Gastrocnemius medialis (tissue), 4 donors: ENCODE results near the gene MUC5B. TPM values are rescaled to one million over a fixed set of nuclear protein-coding genes. Genes with fewer than 3 reads are reported as not detected.

Source experiments
- ATAC-seq, 2 donors: fragments of 150-250 bp; one replicate each; pipeline ENCODE4 v1.9.1; 2016
- DNase-seq, 2 donors: peaks; one replicate each; pipeline ENCODE4 v3.0.0-alpha.2; 2019
- H3K27ac ChIP-seq, 4 donors: fragments of 200-600 bp; sonication (generic); 1 replicate in 1 of 4; 2 replicates in 3 of 4; pipeline ENCODE4 v1.5.1; 2016 to 2018; ENCODE audit warnings: mild to moderate bottlenecking in 2 of 4, moderate library complexity in 1 of 4
- H3K27me3 ChIP-seq, 3 donors: fragments of 200-600 bp; sonication (generic) in 2 of 3; 1 replicate in 1 of 3; 2 replicates in 2 of 3; pipeline versions ENCODE4 v1.5.1 to v1.6.0; 2016 to 2019; ENCODE audit warnings: mild to moderate bottlenecking in 1 of 3, moderate library complexity in 1 of 3
- H3K36me3 ChIP-seq, 2 donors: fragments of 200-600 bp; sonication (generic) in 1 of 2; one replicate each; pipeline ENCODE4 v1.5.1; 2017 to 2018
- H3K4me1 ChIP-seq, 2 donors: fragments of 200-600 bp; sonication (generic) in 1 of 2; one replicate each; pipeline ENCODE4 v1.5.1; 2016 to 2017; ENCODE audit warnings: mild to moderate bottlenecking in 2 of 2
- H3K4me3 ChIP-seq, 4 donors: fragments of 200-600 bp; sonication (generic) in 3 of 4; 1 replicate in 1 of 4; 2 replicates in 3 of 4; pipeline ENCODE4 v1.5.1; 2016 to 2019; ENCODE audit warnings: mild to moderate bottlenecking in 2 of 4
- H3K9me3 ChIP-seq, 3 donors: fragments of 200-600 bp; sonication (generic) in 2 of 3; 1 replicate in 1 of 3; 2 replicates in 2 of 3; pipeline ENCODE4 v1.5.1; 2016 to 2019
- CTCF ChIP-seq, 5 experiments: fragments of 450-650 bp in 3 of 5; fragments of 200-600 bp in 2 of 5; sonication (generic) in 2 of 5; IDR thresholded peaks in 4 of 5; conservative IDR thresholded peaks in 1 of 5; 1 replicate in 4 of 5; 2 replicates in 1 of 5; pipeline ENCODE4 v1.5.1; 2016 to 2019; ENCODE audit warnings: antibody characterized with exemption in 5 of 5, mild to moderate bottlenecking in 3 of 5, moderate library complexity in 3 of 5
- POLR2A ChIP-seq, 2 donors: fragments of 450-650 bp; IDR thresholded peaks; one replicate each; pipeline ENCODE4 v1.6.1; 2017; ENCODE audit warnings: antibody characterized with exemption in 2 of 2, mild to moderate bottlenecking in 2 of 2, moderate library complexity in 2 of 2
- in situ Hi-C, 4 donors: fragments of 200-750 bp; cut with MboI; loops; one replicate each; pipeline versions ENCODE4 v1.15.0 to v1.8.0; 2017; ENCODE audit warnings: low sequenced_read_pairs in 4 of 4
- intact Hi-C: fragments of 100-400 bp; cut with DNase I; formaldehyde crosslinking; loops from one replicate; pipeline ENCODE4 v1.15.1; 2023; ENCODE audit warnings: low total_unique reads
- total RNA-seq, 4 donors: library from RNA; depleted of rRNA; stranded (reverse); fragments of >200 nt; gene quantifications; one replicate each; pipeline versions ENCODE4 v1.1.0 to v1.2.3, GENCODE V29; 2016

The MUC5B gene
- total RNA-seq, 4 donors from 2014 or later = 0.17 TPM; not detected in 3

DNA sequence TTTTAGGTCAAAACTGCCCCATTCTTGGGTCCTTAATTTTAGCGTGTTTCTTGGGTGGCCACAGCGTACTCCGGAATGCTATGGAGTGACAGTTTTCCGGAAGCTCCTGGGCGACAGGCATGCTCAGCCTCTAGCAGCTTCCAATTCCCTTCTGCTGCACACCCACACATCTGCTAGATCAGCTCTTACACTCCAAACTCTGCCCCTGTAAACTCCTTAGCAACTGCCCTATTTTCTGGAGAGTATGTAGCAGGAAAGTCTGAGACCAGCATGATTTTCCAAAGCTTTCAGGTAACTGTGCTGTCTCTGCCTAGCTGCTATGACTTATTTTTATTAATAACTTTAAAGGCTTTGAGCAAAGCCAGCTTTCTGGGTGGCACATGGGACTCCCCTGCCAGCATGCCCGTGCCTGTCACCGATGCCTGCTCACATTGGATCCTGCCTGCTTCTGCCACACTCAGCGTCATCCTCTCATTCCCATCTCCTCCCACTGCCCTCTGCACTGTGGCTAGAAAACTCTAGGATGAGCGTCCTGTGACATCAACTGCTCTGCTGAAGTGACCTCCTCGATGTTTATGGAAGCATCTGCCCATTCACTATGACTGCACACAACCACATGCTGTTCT is 69.3 kb downstream of the MUC5B start:
- ATAC-seq = no peak
- Histone ChIP-seq H3K27ac (no peak overlapping the region), H3K36me3 (peaks cover 0 to 52% of the 10 kb centered on the region in 2 donors), H3K4me1 (peaks cover under 1 to 3% of the 10 kb centered on the region in 2 donors), H3K27me3 (no peaks in the 10 kb centered on the region), H3K4me3 (no peak overlapping the region), H3K9me3 (no peaks in the 10 kb centered on the region)
- DNase-seq = peak in 1 of 2 donors; percentile 6
- TF ChIP-seq CTCF (IDR thresholded peaks at IDR 0.05 in 4 of 5, conservative IDR thresholded peaks at IDR 0.05 in 1 of 5) (no peak), POLR2A (IDR thresholded peaks at IDR 0.05) (no peak)
- in situ Hi-C loops = no loop called here
- intact Hi-C loops = loop anchor here (10.0 kb wide), 1 partner anchor 223 kb away; no protein-coding TSS in a partner anchor

GRCh38 chr11:1292644-1293618 is 70.1 kb downstream of the MUC5B start:
- H3K27ac ChIP-seq = no peak overlapping the region
- H3K4me3 ChIP-seq = no peak overlapping the region
- no peaks in the 10 kb centered on the region for H3K9me3 ChIP-seq
- DNase-seq (peak in 1 of 2 donors; percentile 7), ATAC-seq (no peak)
- intact Hi-C loops = loop anchor here (10.0 kb wide), 1 partner anchor 222 kb away; no protein-coding TSS in a partner anchor
- H3K36me3 ChIP-seq = peaks cover 0 to 51% of the 10 kb centered on the region in 2 donors
- peaks cover 8 to 10% of the 10 kb centered on the region in 2 donors for H3K4me1 ChIP-seq
- no peaks in the 10 kb centered on the region for H3K27me3 ChIP-seq
- in situ Hi-C loops = no loop called here
- no peak for TF ChIP-seq CTCF (IDR thresholded peaks at IDR 0.05 in 4 of 5, conservative IDR thresholded peaks at IDR 0.05 in 1 of 5)
- no peak for TF ChIP-seq POLR2A (IDR thresholded peaks at IDR 0.05)

GRCh38 chr11:1293619-1294015 is 70.8 kb downstream of the MUC5B start:
- DNase-seq (peak in 1 of 2 donors; percentile 43), ATAC-seq (no peak)
- intact Hi-C loops = loop anchor here (10.0 kb wide), 1 partner anchor 221 kb away; no protein-coding TSS in a partner anchor
- in situ Hi-C loops = no loop called here
- H3K27ac ChIP-seq = no peak overlapping the region
- TF ChIP-seq CTCF (IDR thresholded peaks at IDR 0.05 in 4 of 5, conservative IDR thresholded peaks at IDR 0.05 in 1 of 5) (peak in 4 of 5 experiments; percentile 23 to 49 (median 42)), POLR2A (IDR thresholded peaks at IDR 0.05) (no peak)
- H3K4me1 ChIP-seq = peaks cover 15% of the 10 kb centered on the region in 2 donors
- no peaks in the 10 kb centered on the region for H3K9me3 ChIP-seq
- H3K4me3 ChIP-seq = no peak overlapping the region
- no peaks in the 10 kb centered on the region for H3K27me3 ChIP-seq
- H3K36me3 ChIP-seq = peaks cover 0 to 44% of the 10 kb centered on the region in 2 donors

GRCh38 chr11:1295086-1295485 is 72.2 kb downstream of the MUC5B start:
- Histone ChIP-seq H3K36me3 (peaks cover 0 to 29% of the 10 kb centered on the region in 2 donors), H3K9me3 (no peaks in the 10 kb centered on the region), H3K4me3 (no peak overlapping the region), H3K27me3 (no peaks in the 10 kb centered on the region), H3K4me1 (peaks cover 22 to 27% of the 10 kb centered on the region in 2 donors), H3K27ac (no peak overlapping the region)
- intact Hi-C loops (loop anchor here (5.0 to 10.0 kb wide), 3 partner anchors 33 to 447 kb away; no protein-coding TSS in a partner anchor), in situ Hi-C loops (no loop called here)
- no peak for ATAC-seq
- TF ChIP-seq POLR2A (IDR thresholded peaks at IDR 0.05) (no peak), CTCF (IDR thresholded peaks at IDR 0.05 in 4 of 5, conservative IDR thresholded peaks at IDR 0.05 in 1 of 5) (no peak)
- peak in 1 of 2 donors; percentile 8 for DNase-seq
